Measurements from ENCODE around the gene KRT83. TPM values are rescaled to one million over a fixed set of nuclear protein-coding genes. Genes with fewer than 3 reads are reported as not detected.
A peak's percentile ranks its signal among the peaks of the same experiment; 100 is the strongest.

KRT83 gene
- total RNA-seq, 2 donors from 2014 or later, result not detected

- DNase-seq (no peak), ATAC-seq (no peak)
- intact Hi-C loops (cut with DNase I, micrococcal nuclease), result no loop called here
Observed at GRCh38 chr12:52338241-52338960, 17.2 kb upstream of the KRT83 start.

GRCh38 chr12:52337054-52337453 lies 15.9 kb upstream of the KRT83 start:
- intact Hi-C loops (cut with DNase I, micrococcal nuclease), result no loop called here
- ATAC-seq (no peak), DNase-seq (no peak)

GRCh38 chr12:52336641-52337040 lies 15.4 kb upstream of the KRT83 start:
- no peak for ATAC-seq
- DNase-seq, result no peak
- intact Hi-C loops (cut with DNase I, micrococcal nuclease), result no loop called here

- ATAC-seq (peak; percentile 93), DNase-seq (peak; percentile 42 to 75)
Observed at GRCh38 chr12:52335598-52336262, 14.5 kb upstream of the KRT83 start.

GRCh38 chr12:52334185-52334584 lies 13.0 kb upstream of the KRT83 start:
- intact Hi-C loops (cut with DNase I, micrococcal nuclease), result no loop called here
- no peak for ATAC-seq

More at GRCh38 chr12:52335598-52336262, 14.5 kb upstream of the KRT83 start:
- intact Hi-C loops (cut with DNase I, micrococcal nuclease), result no loop called here

GRCh38 chr12:52333321-52333720 lies 12.1 kb upstream of the KRT83 start:
- intact Hi-C loops (cut with DNase I, micrococcal nuclease), result no loop called here
- DNase-seq (no peak), ATAC-seq (no peak)

More at GRCh38 chr12:52334185-52334584, 13.0 kb upstream of the KRT83 start:
- no peak for DNase-seq

- DNase-seq, result no peak
- no peak for ATAC-seq
- intact Hi-C loops (cut with DNase I, micrococcal nuclease), result no loop called here
Observed at GRCh38 chr12:52332381-52332780, 11.2 kb upstream of the KRT83 start.

- ATAC-seq (no peak), DNase-seq (no peak)
- intact Hi-C loops (cut with DNase I, micrococcal nuclease), result no loop called here
Observed at GRCh38 chr12:52331833-52332232, 10.6 kb upstream of the KRT83 start.

GRCh38 chr12:52331039-52331438 lies 9.8 kb upstream of the KRT83 start:
- intact Hi-C loops (cut with DNase I, micrococcal nuclease), result no loop called here
- no peak for ATAC-seq
- no peak for DNase-seq

GRCh38 chr12:52327830-52328500 lies 6.8 kb upstream of the KRT83 start:
- DNase-seq (no peak), ATAC-seq (no peak)
- intact Hi-C loops (cut with DNase I, micrococcal nuclease), result loop anchor here in 1 of 2 donors (5.0 kb wide), 1 partner anchor 171 kb away; no protein-coding TSS in a partner anchor

- intact Hi-C loops (cut with DNase I, micrococcal nuclease), result loop anchor here in 1 of 2 donors (5.0 kb wide), 1 partner anchor 170 kb away; no protein-coding TSS in a partner anchor
- peak; percentile 99 for ATAC-seq
- DNase-seq, result peak; percentile 78 to 82
Observed at GRCh38 chr12:52327052-52327829, 6.0 kb upstream of the KRT83 start.

GRCh38 chr12:52324153-52324444 lies 2.9 kb upstream of the KRT83 start:
- ATAC-seq, result no peak
- intact Hi-C loops (cut with DNase I, micrococcal nuclease), result no loop called here
- DNase-seq, result no peak

- intact Hi-C loops (cut with DNase I, micrococcal nuclease), result no loop called here
- no peak for ATAC-seq
- DNase-seq, result no peak
Observed at GRCh38 chr12:52323416-52324152, 2.4 kb upstream of the KRT83 start.

GRCh38 chr12:52323001-52323400 lies 1.8 kb upstream of the KRT83 start:
- DNase-seq, result no peak
- ATAC-seq, result no peak
- intact Hi-C loops (cut with DNase I, micrococcal nuclease), result no loop called here

GRCh38 chr12:52322069-52322468 lies 871 bp upstream of the KRT83 start:
- intact Hi-C loops (cut with DNase I, micrococcal nuclease), result no loop called here
- no peak for ATAC-seq
- no peak for DNase-seq

GRCh38 chr12:52321418-52321817 lies 220 bp upstream of the KRT83 start:
- ATAC-seq, result no peak
- no peak for DNase-seq
- intact Hi-C loops (cut with DNase I, micrococcal nuclease), result no loop called here

- DNase-seq (no peak), ATAC-seq (no peak)
Observed at GRCh38 chr12:52319097-52319496, 2.1 kb downstream of the KRT83 start.

GRCh38 chr12:52318241-52318990 lies 2.8 kb downstream of the KRT83 start:
- intact Hi-C loops (cut with DNase I, micrococcal nuclease), result no loop called here
- ATAC-seq, result no peak
- no peak for DNase-seq

More at GRCh38 chr12:52319097-52319496, 2.1 kb downstream of the KRT83 start:
- intact Hi-C loops (cut with DNase I, micrococcal nuclease), result no loop called here
